Muscle of arm (tissue), 14 donors: ENCODE data around the gene USP17L15. TPM values are rescaled to one million over a fixed set of nuclear protein-coding genes. Genes with fewer than 3 reads are reported as not detected.
"Not testable (repeated sequence)": the region's sequence is repeated elsewhere in the genome, so short reads cannot be mapped to it uniquely, and the experiment has no call there.

Source experiments
- DNase-seq: peaks from one replicate; pipeline ENCODE4 v3.0.0-alpha.2; 2013
- long read RNA-seq, 11 donors: transcript quantifications; one replicate each; lab custom pipeline, GENCODE V29; 2026
- polyA plus RNA-seq, 12 donors: library from polyadenylated mRNA; unstranded; fragments of 120-200 nt; gene quantifications; one replicate each; pipeline ENCODE4 v1.2.1, GENCODE V29; 2013; ENCODE audit not compliant: insufficient read length in 12 of 12

Gene USP17L15, protein sequence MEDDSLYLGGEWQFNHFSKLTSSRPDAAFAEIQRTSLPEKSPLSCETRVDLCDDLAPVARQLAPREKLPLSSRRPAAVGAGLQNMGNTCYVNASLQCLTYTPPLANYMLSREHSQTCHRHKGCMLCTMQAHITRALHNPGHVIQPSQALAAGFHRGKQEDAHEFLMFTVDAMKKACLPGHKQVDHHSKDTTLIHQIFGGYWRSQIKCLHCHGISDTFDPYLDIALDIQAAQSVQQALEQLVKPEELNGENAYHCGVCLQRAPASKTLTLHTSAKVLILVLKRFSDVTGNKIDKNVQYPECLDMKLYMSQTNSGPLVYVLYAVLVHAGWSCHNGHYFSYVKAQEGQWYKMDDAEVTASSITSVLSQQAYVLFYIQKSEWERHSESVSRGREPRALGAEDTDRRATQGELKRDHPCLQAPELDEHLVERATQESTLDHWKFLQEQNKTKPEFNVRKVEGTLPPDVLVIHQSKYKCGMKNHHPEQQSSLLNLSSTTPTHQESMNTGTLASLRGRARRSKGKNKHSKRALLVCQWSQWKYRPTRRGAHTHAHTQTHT
- polyA plus RNA-seq, result not detected
- long read RNA-seq, donor 1, result 0 reads
- long read RNA-seq, donor 2, result 0 reads
- long read RNA-seq, donor 3, result 0 reads
- long read RNA-seq, donor 4, result 0 reads
- long read RNA-seq, donor 5, result 0 reads
- long read RNA-seq, donor 6, result 0 reads
- long read RNA-seq, donor 7, result 0 reads
- long read RNA-seq, donor 8, result 0 reads
- long read RNA-seq, donor 9, result 0 reads
- long read RNA-seq, donor 10, result 0 reads
- long read RNA-seq, donor 11, result 0 reads

DNA sequence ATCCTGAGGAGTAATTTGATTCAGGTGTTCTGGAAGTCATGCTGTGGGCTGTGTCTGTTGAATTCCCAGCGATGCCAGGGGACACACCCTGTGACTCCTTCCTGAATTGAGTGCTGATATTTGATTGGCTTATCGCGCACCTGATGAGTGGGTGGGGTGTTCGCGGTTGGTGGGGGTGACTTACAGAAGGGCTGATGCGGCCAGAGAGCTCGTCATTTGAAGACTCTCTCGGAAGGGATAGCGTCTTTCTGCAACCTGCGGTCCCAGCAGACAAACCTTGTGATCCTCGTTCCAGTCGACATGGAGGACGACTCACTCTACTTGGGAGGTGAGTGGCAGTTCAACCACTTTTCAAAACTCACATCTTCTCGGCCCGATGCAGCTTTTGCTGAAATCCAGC, at the start of gene USP17L15:
Gene USP17L15 (plus strand): TSS at position 301 of the 400 bp plus-strand sequence. CDS start 0 bp downstream, at position 301.
- not testable (repeated sequence) for DNase-seq

DNA sequence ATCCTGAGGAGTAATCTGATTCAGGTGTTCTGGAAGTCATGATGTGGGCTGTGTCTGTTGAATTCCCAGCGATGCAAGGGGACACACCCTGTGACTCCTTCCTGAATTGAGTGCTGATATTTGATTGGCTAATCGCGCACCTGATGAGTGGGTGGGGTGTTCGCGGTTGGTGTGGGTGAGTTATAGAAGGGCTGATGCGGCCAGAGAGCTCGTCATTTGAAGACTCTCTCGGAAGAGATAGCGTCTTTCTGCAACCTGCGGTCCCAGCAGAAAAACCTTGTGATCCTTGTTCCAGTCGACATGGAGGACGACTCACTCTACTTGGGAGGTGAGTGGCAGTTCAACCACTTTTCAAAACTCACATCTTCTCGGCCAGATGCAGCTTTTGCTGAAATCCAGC, 23.8 kb upstream of the USP17L15 start, which contains the start of gene USP17L10:
Gene USP17L10 (plus strand): TSS at position 301 of the 400 bp plus-strand sequence. CDS start 0 bp downstream, at position 301.
- not testable (repeated sequence) for DNase-seq

DNA sequence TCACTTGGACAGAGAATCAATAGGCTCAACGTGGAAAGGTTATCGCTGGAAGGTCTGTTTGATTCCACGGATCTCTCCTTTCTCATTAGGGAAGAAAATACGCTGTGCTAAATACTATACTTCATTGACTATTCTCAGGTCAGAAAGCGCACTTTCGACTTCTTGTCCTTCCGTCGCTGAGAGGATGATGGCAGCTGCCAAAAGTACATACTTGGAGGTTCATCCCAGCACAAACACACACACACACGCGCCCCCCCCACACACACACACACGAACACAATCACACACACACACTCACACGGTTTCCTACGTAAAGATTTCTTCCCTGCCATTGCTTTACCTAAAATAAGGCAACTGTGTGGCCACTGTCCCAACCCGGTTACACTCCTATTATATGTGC, 19.5 kb upstream of the USP17L15 start:
- not testable (repeated sequence) for DNase-seq

DNA sequence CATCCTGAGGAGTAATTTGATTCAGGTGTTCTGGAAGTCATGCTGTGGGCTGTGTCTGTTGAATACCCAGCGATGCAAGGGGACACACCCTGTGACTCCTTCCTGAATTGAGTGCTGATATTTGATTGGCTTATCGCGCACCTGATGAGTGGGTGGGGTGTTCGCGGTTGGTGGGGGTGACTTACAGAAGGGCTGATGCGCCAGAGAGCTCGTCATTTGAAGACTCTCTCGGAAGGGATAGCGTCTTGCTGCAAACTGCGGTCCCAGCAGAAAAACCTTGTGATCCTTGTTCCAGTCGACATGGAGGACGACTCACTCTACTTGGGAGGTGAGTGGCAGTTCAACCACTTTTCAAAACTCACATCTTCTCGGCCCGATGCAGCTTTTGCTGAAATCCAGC, 19.1 kb upstream of the USP17L15 start, which contains the start of gene USP17L11:
Gene USP17L11 (plus strand): TSS at position 301 of the 400 bp plus-strand sequence. CDS start 0 bp downstream, at position 301.
- not testable (repeated sequence) for DNase-seq

DNA sequence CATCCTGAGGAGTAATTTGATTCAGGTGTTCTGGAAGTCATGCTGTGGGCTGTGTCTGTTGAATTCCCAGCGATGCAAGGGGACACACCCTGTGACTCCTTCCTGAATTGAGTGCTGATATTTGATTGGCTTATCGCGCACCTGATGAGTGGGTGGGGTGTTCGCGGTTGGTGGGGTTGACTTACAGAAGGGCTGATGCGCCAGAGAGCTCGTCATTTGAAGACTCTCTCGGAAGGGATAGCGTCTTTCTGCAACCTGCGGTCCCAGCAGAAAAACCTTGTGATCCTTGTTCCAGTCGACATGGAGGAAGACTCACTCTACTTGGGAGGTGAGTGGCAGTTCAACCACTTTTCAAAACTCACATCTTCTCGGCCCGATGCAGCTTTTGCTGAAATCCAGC, 14.3 kb upstream of the USP17L15 start, which contains the start of gene USP17L12:
Gene USP17L12 (plus strand): TSS at position 301 of the 400 bp plus-strand sequence. CDS start 0 bp downstream, at position 301.
- not testable (repeated sequence) for DNase-seq

DNA sequence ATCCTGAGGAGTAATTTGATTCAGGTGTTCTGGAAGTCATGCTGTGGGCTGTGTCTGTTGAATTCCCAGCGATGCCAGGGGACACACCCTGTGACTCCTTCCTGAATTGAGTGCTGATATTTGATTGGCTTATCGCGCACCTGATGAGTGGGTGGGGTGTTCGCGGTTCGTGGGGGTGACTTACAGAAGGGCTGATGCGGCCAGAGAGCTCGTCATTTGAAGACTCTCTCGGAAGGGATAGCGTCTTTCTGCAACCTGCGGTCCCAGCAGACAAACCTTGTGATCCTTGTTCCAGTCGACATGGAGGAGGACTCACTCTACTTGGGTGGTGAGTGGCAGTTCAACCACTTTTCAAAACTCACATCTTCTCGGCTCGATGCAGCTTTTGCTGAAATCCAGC, 9.6 kb upstream of the USP17L15 start, which contains the start of gene USP17L13:
Gene USP17L13 (plus strand): TSS at position 301 of the 400 bp plus-strand sequence. CDS start 0 bp downstream, at position 301.
- DNase-seq, result not testable (repeated sequence)

DNA sequence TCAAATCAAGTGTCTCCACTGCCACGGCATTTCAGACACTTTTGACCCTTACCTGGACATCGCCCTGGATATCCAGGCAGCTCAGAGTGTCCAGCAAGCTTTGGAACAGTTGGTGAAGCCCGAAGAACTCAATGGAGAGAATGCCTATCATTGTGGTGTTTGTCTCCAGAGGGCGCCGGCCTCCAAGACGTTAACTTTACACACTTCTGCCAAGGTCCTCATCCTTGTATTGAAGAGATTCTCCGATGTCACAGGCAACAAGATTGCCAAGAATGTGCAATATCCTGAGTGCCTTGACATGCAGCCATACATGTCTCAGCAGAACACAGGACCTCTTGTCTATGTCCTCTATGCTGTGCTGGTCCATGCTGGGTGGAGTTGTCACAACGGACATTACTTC, 3.9 kb upstream of the USP17L15 start:
- not testable (repeated sequence) for DNase-seq

DNA sequence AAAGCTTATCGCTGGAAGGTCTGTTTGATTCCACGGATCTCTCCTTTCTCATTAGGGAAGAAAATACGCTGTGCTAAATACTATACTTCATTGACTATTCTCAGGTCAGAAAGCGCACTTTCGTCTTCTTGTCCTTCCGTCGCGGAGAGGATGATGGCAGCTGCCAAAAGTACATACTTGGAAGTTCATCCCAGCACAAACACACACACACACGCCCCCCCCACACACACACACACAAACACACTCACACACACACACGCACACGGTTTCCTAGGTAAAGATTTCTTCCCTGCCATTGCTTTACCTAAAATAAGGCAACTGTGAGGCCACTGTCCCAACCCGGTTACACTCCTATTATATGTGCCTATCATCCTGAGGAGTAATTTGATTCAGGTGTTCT, 4.3 kb downstream of the USP17L15 start:
- DNase-seq, result not testable (repeated sequence)

DNA sequence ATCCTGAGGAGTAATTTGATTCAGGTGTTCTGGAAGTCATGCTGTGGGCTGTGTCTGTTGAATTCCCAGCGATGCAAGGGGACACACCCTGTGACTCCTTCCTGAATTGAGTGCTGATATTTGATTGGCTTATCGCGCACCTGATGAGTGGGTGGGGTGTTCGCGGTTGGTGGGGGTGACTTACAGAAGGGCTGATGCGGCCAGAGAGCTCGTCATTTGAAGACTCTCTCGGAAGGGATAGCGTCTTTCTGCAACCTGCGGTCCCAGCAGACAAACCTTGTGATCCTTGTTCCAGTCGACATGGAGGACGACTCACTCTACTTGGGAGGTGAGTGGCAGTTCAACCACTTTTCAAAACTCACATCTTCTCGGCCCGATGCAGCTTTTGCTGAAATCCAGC, 9.4 kb downstream of the USP17L15 start, which contains the start of gene USP17L17:
Gene USP17L17 (plus strand): TSS at position 301 of the 400 bp plus-strand sequence. CDS start 0 bp downstream, at position 301.
- not testable (repeated sequence) for DNase-seq

DNA sequence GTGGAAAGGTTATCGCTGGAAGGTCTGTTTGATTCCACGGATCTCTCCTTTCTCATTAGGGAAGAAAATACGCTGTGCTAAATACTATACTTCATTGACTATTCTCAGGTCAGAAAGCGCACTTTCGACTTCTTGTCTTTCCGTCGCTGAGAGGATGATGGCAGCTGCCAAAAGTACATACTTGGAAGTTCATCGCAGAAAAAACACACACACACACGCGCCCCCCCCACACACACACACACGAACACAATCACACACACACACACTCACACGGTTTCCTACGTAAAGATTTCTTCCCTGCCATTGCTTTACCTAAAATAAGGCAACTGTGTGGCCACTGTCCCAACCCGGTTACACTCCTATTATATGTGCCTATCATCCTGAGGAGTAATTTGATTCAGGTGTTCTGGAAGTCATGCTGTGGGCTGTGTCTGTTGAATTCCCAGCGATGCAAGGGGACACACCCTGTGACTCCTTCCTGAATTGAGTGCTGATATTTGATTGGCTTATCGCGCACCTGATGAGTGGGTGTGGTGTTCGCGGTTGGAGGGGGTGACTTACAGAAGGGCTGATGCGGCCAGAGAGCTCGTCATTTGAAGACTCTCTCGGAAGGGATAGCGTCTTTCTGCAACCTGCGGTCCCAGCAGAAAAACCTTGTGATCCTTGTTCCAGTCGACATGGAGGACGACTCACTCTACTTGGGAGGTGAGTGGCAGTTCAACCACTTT, 13.9 kb downstream of the USP17L15 start, which contains the start of gene USP17L18:
Gene USP17L18 (plus strand): TSS at position 678 of the 728 bp plus-strand sequence. CDS start 0 bp downstream, at position 678.
- DNase-seq, result not testable (repeated sequence)

DNA sequence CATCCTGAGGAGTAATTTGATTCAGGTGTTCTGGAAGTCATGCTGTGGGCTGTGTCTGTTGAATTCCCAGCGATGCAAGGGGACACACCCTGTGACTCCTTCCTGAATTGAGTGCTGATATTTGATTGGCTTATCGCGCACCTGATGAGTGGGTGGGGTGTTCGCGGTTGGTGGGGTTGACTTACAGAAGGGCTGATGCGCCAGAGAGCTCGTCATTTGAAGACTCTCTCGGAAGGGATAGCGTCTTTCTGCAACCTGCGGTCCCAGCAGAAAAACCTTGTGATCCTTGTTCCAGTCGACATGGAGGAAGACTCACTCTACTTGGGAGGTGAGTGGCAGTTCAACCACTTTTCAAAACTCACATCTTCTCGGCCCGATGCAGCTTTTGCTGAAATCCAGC, 18.9 kb downstream of the USP17L15 start, which contains the start of gene USP17L19:
Gene USP17L19 (plus strand): TSS at position 301 of the 400 bp plus-strand sequence. CDS start 0 bp downstream, at position 301.
- not testable (repeated sequence) for DNase-seq

DNA sequence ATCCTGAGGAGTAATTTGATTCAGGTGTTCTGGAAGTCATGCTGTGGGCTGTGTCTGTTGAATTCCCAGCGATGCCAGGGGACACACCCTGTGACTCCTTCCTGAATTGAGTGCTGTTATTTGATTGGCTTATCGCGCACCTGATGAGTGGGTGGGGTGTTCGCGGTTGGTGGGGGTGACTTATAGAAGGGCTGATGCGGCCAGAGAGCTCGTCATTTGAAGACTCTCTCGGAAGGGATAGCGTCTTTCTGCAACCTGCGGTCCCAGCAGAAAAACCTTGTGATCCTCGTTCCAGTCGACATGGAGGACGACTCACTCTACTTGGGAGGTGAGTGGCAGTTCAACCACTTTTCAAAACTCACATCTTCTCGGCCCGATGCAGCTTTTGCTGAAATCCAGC, 23.6 kb downstream of the USP17L15 start, which contains the start of gene USP17L20:
Gene USP17L20 (plus strand): TSS at position 301 of the 400 bp plus-strand sequence. CDS start 0 bp downstream, at position 301.
- DNase-seq, result not testable (repeated sequence)

DNA sequence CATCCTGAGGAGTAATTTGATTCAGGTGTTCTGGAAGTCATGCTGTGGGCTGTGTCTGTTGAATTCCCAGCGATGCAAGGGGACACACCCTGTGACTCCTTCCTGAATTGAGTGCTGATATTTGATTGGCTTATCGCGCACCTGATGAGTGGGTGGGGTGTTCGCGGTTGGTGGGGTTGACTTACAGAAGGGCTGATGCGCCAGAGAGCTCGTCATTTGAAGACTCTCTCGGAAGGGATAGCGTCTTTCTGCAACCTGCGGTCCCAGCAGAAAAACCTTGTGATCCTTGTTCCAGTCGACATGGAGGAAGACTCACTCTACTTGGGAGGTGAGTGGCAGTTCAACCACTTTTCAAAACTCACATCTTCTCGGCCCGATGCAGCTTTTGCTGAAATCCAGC, 28.4 kb downstream of the USP17L15 start, which contains the start of gene USP17L21:
Gene USP17L21 (plus strand): TSS at position 301 of the 400 bp plus-strand sequence. CDS start 0 bp downstream, at position 301.
- not testable (repeated sequence) for DNase-seq

DNA sequence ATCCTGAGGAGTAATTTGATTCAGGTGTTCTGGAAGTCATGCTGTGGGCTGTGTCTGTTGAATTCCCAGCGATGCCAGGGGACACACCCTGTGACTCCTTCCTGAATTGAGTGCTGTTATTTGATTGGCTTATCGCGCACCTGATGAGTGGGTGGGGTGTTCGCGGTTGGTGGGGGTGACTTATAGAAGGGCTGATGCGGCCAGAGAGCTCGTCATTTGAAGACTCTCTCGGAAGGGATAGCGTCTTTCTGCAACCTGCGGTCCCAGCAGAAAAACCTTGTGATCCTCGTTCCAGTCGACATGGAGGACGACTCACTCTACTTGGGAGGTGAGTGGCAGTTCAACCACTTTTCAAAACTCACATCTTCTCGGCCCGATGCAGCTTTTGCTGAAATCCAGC, 33.1 kb downstream of the USP17L15 start, which contains the start of gene USP17L22:
Gene USP17L22 (plus strand): TSS at position 301 of the 400 bp plus-strand sequence. CDS start 0 bp downstream, at position 301.
- not testable (repeated sequence) for DNase-seq

DNA sequence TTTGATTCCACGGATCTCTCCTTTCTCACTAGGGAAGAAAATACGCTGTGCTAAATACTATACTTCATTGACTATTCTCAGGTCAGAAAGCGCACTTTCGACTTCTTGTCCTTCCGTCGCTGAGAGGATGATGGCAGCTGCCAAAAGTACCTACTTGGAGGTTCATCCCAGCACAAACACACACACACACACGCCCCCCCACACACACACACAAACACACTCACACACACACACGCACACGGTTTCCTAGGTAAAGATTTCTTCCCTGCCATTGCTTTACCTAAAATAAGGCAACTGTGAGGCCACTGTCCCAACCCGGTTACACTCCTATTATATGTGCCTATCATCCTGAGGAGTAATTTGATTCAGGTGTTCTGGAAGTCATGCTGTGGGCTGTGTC, 37.5 kb downstream of the USP17L15 start:
- not testable (repeated sequence) for DNase-seq

Other genes with a start within 250 kb of the USP17L15 start
- gene FAM90A26, start 64.0 kb upstream of the USP17L15 start, polyA plus RNA-seq, result under 1 TPM in 4 of 12 donors, not detected in 8; 0.07 to 0.11 (median 0.08) TPM
- not detected for gene USP17L10, start 23.7 kb upstream of the USP17L15 start, polyA plus RNA-seq
- not detected for gene USP17L11, start 19.0 kb upstream of the USP17L15 start, polyA plus RNA-seq
- not detected for gene USP17L12, start 14.2 kb upstream of the USP17L15 start, polyA plus RNA-seq
- gene USP17L13, start 9.5 kb upstream of the USP17L15 start, polyA plus RNA-seq, result not detected
- gene USP17L17, start 9.5 kb downstream of the USP17L15 start, polyA plus RNA-seq, result not detected
- not detected for gene USP17L18, start 14.2 kb downstream of the USP17L15 start, polyA plus RNA-seq
- gene USP17L19, start 19.0 kb downstream of the USP17L15 start, polyA plus RNA-seq, result not detected
- not detected for gene USP17L20, start 23.7 kb downstream of the USP17L15 start, polyA plus RNA-seq
- gene USP17L21, start 28.5 kb downstream of the USP17L15 start, polyA plus RNA-seq, result not detected
- gene USP17L22, start 33.2 kb downstream of the USP17L15 start, polyA plus RNA-seq, result not detected
- gene USP17L24, start 90.8 kb downstream of the USP17L15 start, polyA plus RNA-seq, result not detected
- gene USP17L25, start 95.5 kb downstream of the USP17L15 start, polyA plus RNA-seq, result not detected
- gene USP17L26, start 100.3 kb downstream of the USP17L15 start, polyA plus RNA-seq, result not detected
- gene USP17L5, start 105.0 kb downstream of the USP17L15 start, polyA plus RNA-seq, result not detected
- not detected for gene USP17L27, start 109.8 kb downstream of the USP17L15 start, polyA plus RNA-seq
- not detected for gene USP17L28, start 114.5 kb downstream of the USP17L15 start, polyA plus RNA-seq
- gene USP17L29, start 119.3 kb downstream of the USP17L15 start, polyA plus RNA-seq, result not detected
- gene USP17L30, start 128.7 kb downstream of the USP17L15 start, polyA plus RNA-seq, result not detected
- gene DEFB131A, start 210.0 kb downstream of the USP17L15 start, polyA plus RNA-seq, result not detected